ENCODE measurements around the gene CXCR6.

DNA sequence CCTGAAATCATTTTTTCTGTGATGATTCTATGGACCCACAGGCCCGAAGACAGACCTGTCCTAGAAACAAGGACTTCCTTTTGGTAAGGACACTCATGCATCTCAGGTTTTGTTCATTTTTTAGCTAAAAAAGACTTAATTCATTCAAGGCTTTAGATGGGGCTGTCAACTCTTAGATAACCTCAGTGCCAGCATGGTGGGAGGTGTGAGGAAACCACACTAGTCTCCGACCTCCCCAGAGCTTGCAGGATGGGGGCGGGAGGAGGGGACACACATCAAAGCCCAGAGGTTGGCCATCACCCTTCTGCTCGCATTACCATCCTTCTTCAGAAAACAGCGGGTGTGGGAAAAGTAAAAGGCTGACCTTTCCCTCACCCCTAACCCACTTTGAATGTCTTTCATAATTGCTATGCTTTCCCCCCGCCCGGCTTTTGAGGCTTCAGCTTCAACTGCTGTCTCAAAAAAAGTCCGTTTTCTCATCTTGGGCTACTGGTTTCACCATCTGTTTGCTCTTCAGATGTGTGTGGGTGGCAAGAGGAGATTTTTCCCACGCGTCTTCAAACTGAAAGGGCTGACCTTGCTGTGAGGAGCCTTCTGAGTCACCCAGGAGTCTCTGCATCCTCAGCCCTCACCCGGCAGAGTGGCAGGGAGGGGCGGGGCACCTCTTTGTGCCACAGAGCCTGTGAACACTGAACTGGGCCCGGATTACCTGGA lies 27.6 kb upstream of the CXCR6 start:
- TF ChIP-seq, protein P1, sequence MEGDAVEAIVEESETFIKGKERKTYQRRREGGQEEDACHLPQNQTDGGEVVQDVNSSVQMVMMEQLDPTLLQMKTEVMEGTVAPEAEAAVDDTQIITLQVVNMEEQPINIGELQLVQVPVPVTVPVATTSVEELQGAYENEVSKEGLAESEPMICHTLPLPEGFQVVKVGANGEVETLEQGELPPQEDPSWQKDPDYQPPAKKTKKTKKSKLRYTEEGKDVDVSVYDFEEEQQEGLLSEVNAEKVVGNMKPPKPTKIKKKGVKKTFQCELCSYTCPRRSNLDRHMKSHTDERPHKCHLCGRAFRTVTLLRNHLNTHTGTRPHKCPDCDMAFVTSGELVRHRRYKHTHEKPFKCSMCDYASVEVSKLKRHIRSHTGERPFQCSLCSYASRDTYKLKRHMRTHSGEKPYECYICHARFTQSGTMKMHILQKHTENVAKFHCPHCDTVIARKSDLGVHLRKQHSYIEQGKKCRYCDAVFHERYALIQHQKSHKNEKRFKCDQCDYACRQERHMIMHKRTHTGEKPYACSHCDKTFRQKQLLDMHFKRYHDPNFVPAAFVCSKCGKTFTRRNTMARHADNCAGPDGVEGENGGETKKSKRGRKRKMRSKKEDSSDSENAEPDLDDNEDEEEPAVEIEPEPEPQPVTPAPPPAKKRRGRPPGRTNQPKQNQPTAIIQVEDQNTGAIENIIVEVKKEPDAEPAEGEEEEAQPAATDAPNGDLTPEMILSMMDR (IDR thresholded peaks at IDR 0.05) = no peak
- TF ChIP-seq POLR2A (IDR thresholded peaks at IDR 0.05) = no peak
